ENCODE data around the gene LMNA. TPM values are rescaled to one million over a fixed set of nuclear protein-coding genes. Genes with fewer than 3 reads are reported as not detected.
A peak's percentile ranks its signal among the peaks of the same experiment; 100 is the strongest.

Gene LMNA
- total and polyA plus RNA-seq, 10 of the 15 experiments (the other 5 are each of a cell fraction or from before 2014, with no cell fraction given): 0.42 to 334 (median 81.1) TPM

DNA sequence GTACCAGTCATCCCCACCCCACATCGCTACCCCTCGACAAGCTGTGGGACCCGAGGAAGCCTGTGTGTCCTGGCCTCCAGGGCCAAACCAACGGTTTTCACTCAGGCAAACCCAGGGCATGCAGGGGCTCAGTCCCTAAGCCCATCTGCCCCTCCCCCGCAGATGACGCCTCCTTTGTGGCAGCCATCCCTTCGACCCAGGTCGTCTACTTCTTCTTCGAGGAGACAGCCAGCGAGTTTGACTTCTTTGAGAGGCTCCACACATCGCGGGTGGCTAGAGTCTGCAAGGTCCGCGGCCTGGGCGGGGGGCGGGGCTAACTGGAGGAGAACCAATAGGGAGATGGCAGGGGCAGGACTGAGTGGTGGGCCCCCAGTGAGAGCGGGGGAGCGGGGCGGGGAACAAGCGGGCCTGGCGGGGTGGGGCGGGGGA is 46.2 kb downstream of the LMNA start:
- peak; percentile 48 for ATAC-seq
- peaks cover 4% of the 10 kb centered on the region for H3K9me3 ChIP-seq (replicated peaks; ENCODE audit: control insufficient read depth, insufficient read depth, low read length)
- H3K4me1 ChIP-seq (ENCODE audit: control insufficient read depth, insufficient read depth, low read length): peaks cover 48% of the 10 kb centered on the region
- RAD21 ChIA-PET (ENCODE audit: unreplicated experiment): interaction anchor here (0.8 to 1.5 kb wide), 2 partner anchors 33 to 64 kb away, joined by 3 to 4 read pairs; partner anchors contain the start of gene SLC25A44
- POLR2A ChIA-PET: interaction anchor here (1.7 to 3.5 kb wide), 3 partner anchors 10 to 13 kb away, joined by 5 to 10 read pairs (median 9); no protein-coding TSS in a partner anchor
- H2AFZ ChIP-seq (ENCODE audit: control insufficient read depth, low read depth, low read length): peak overlapping the region; percentile 19; the same call in 1 of the 2 replicates
- H3K4me2 ChIP-seq (ENCODE audit: control insufficient read depth, insufficient read depth): peak overlapping the region; percentile 58
- no TSS peak for BruUV-seq (replicated peaks)
- in situ Hi-C loops (cut with MboI): no loop called here
- no peak for TF ChIP-seq PAX5 (IDR thresholded peaks at IDR 0.05; ENCODE audit: borderline replicate concordance, low read depth, low read length)
- TF ChIP-seq, protein P1, sequence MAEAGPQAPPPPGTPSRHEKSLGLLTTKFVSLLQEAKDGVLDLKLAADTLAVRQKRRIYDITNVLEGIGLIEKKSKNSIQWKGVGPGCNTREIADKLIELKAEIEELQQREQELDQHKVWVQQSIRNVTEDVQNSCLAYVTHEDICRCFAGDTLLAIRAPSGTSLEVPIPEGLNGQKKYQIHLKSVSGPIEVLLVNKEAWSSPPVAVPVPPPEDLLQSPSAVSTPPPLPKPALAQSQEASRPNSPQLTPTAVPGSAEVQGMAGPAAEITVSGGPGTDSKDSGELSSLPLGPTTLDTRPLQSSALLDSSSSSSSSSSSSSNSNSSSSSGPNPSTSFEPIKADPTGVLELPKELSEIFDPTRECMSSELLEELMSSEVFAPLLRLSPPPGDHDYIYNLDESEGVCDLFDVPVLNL (IDR thresholded peaks at IDR 0.05; ENCODE audit: low read depth, low read length): no peak
- no peak for TF ChIP-seq ZNF622 (IDR thresholded peaks at IDR 0.05)
- TF ChIP-seq ETV6 (conservative IDR thresholded peaks at IDR 0.05 in 1 of 2, IDR thresholded peaks at IDR 0.05 in 1 of 2; ENCODE audit: borderline replicate concordance in 1 of 2, low read depth in 1 of 2): no peak
- no peak for TF ChIP-seq TCF3 (IDR thresholded peaks at IDR 0.05; ENCODE audit: borderline replicate concordance, insufficient read depth, low read depth, low read length)
- TF ChIP-seq ZSCAN29 (IDR thresholded peaks at IDR 0.05): no peak
- no peak for TF ChIP-seq STAT3 (IDR thresholded peaks at IDR 0.05; ENCODE audit: low read depth, low read length)
- TF ChIP-seq, protein P2, sequence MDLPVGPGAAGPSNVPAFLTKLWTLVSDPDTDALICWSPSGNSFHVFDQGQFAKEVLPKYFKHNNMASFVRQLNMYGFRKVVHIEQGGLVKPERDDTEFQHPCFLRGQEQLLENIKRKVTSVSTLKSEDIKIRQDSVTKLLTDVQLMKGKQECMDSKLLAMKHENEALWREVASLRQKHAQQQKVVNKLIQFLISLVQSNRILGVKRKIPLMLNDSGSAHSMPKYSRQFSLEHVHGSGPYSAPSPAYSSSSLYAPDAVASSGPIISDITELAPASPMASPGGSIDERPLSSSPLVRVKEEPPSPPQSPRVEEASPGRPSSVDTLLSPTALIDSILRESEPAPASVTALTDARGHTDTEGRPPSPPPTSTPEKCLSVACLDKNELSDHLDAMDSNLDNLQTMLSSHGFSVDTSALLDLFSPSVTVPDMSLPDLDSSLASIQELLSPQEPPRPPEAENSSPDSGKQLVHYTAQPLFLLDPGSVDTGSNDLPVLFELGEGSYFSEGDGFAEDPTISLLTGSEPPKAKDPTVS (IDR thresholded peaks at IDR 0.05; ENCODE audit: low read depth, low read length): no peak
- TF ChIP-seq MYB (IDR thresholded peaks at IDR 0.05; ENCODE audit: borderline replicate concordance, low read depth, low read length): no peak
- no peak for TF ChIP-seq FOXK2 (IDR thresholded peaks at IDR 0.05)
- no peak for TF ChIP-seq PAX8 (IDR thresholded peaks at IDR 0.05)
- peaks cover 17% of the 10 kb centered on the region for H3K79me2 ChIP-seq (ENCODE audit: control insufficient read depth, insufficient read depth, low read length)
- no peak for FAIRE-seq
- H3K27me3 ChIP-seq (replicated peaks in 1 of 2; ENCODE audit: control insufficient read depth in 2 of 2, insufficient read depth in 2 of 2, low read length in 1 of 2): no peaks in the 10 kb centered on the region
- intact Hi-C loops (cut with micrococcal nuclease; ENCODE audit: unreplicated experiment): no loop called here
- DNase-seq (ENCODE audit: low read depth, low spot score): no peak
- H3K9ac ChIP-seq (ENCODE audit: control insufficient read depth, insufficient read depth, low read length): no peak overlapping the region
- H3K4me3 ChIP-seq: no peak overlapping the region
- 61% methylated on average over 16 of the region's 22 CpGs for WGBS (ENCODE audit: insufficient coverage, insufficient replicate concordance, low lambda C conversion rate, missing lambda C conversion rate)
- CTCF ChIA-PET: interaction anchor here (1.2 to 6.7 kb wide), 2 partner anchors 14 to 64 kb away, joined by 5 to 44 read pairs; no protein-coding TSS in a partner anchor
- H3K36me3 ChIP-seq (ENCODE audit: control insufficient read depth in 2 of 2, insufficient read depth in 2 of 2, low read length in 1 of 2): peaks cover 3 to 20% of the 10 kb centered on the region in 2 experiments
- H3K27ac ChIP-seq (ENCODE audit: control insufficient read depth, insufficient read depth): no peak overlapping the region; the same call in 1 of the 2 replicates
- no peaks in the 10 kb centered on the region for H4K20me1 ChIP-seq (ENCODE audit: control insufficient read depth, insufficient read depth)
- SMC1A ChIA-PET (ENCODE audit: uncharacterized antibody, unreplicated experiment): interaction anchor here (0.8 to 22.3 kb wide), 5 partner anchors 9 to 63 kb away, joined by 3 to 411 read pairs (median 3); no protein-coding TSS in a partner anchor

All from GM12878 (cell line).